Pancreas (tissue), 10 donors: ENCODE measurements around the gene ABTB2. TPM values are rescaled to one million over a fixed set of nuclear protein-coding genes. Genes with fewer than 3 reads are reported as not detected.

Source experiments
- ATAC-seq, 4 donors: fragments of 200-7000 bp; cut with Tn5 transposase; one replicate each; pipeline versions ENCODE4 v1.8.0 to v1.9.1; 2020; ENCODE audit warnings: mild to moderate bottlenecking in 4 of 4, moderate library complexity in 4 of 4
- DNase-seq, 6 donors: peaks; one replicate each; pipeline ENCODE4 v3.0.0-alpha.2; 2020
- FAIRE-seq: peaks from 2 replicates; lab custom pipeline; 2012; peaks lifted over from hg19 to GRCh38; lab: Jason Lieb, UNC
- H3K27ac ChIP-seq, 4 donors: fragments of 200-600 bp; sonication (generic); 1 replicate in 3 of 4; 2 replicates in 1 of 4; pipeline versions ENCODE4 v1.5.0 to v1.8.0; 2020
- H3K27me3 ChIP-seq, 4 donors: fragments of 200-600 bp; one replicate each; pipeline ENCODE4 v1.8.0; 2021
- H3K36me3 ChIP-seq, 3 donors: fragments of 200-600 bp; sonication (generic) in 1 of 3; one replicate each; pipeline versions ENCODE4 v1.5.0 to v1.8.0; 2020 to 2021
- H3K4me1 ChIP-seq, 3 donors: fragments of 200-600 bp; one replicate each; pipeline ENCODE4 v1.8.0; 2021
- H3K4me3 ChIP-seq, 4 donors: fragments of 200-600 bp; sonication (generic) in 2 of 4; one replicate each; pipeline versions ENCODE4 v1.5.0 to v1.8.0; 2020 to 2021
- H3K9me3 ChIP-seq, 4 donors: fragments of 200-600 bp; one replicate each; pipeline ENCODE4 v1.8.0; 2021
- CTCF ChIP-seq, 4 donors: fragments of 200-600 bp; sonication (generic) in 3 of 4; IDR thresholded peaks; one replicate each; pipeline versions ENCODE4 v1.5.0 to v1.8.0; 2021; ENCODE audit warnings: antibody characterized with exemption in 4 of 4
- WGBS, 2 donors: extraction: QIAGEN DNeasy Blood & Tissue Kit; methylation state at CpG; one replicate each; pipeline ENCODE4 v1.1.7; 2013; 5-methylcytosine and 5-hydroxymethylcytosine counted together
- intact Hi-C, 3 donors: fragments of 100-400 bp; cut with DNase I; formaldehyde crosslinking; loops; one replicate each; pipeline versions ENCODE4 v1.11.1 to v1.14.2; 2022
- polyA plus RNA-seq, 2 donors: library from polyadenylated mRNA; stranded (reverse); fragments of 200-250 nt; gene quantifications; one replicate each; pipeline ENCODE4 v1.2.3, GENCODE V29; 2013
- total RNA-seq, 6 donors: library from RNA; stranded (reverse); fragmentation: NEBNext Ultra II Directional in 4 of 6; extraction: Animal tissue kit (Norgen Biotek cat#: 25700) in 4 of 6; gene quantifications; one replicate each; pipeline versions ENCODE4 v1.2.1 to v1.2.4, GENCODE V29; 2021 to 2023
- donor health status: healthy with polysubstance abuse.
- donor health status: DM: no; HTN: no; CAD: no; lungs with moderate emphysema.
- donor health status: DM: no; HTN: no; CAD: no.
- donor health status: control.
- donor health status: control.
- donor health status: Bipolar disorder and iron deficiency.
- donor health status: DM: yes; HTN: yes; CAD: no.
- donor health status: DM: no; HTN: no; CAD: no.
- donor health status: DM: no; HTN: no; CAD: no.
- donor health status: DM: yes; HTN: yes; CAD: no.

The ABTB2 gene
- total and polyA plus RNA-seq, 8 donors = 0.63 to 4.4 (median 1.9) TPM

- Histone ChIP-seq H3K27me3 (no peaks in the 10 kb centered on the region), H3K4me1 (no peaks in the 10 kb centered on the region), H3K4me3 (no peak overlapping the region), H3K27ac (no peak overlapping the region), H3K36me3 (no peaks in the 10 kb centered on the region), H3K9me3 (no peaks in the 10 kb centered on the region)
- TF ChIP-seq CTCF (IDR thresholded peaks at IDR 0.05) = no peak
- no peak for DNase-seq
- WGBS, 2 donors = 93 to 95% methylated on average over 10 of the region's 10 CpGs
- intact Hi-C loops = no loop called here
- no peak for ATAC-seq
- no peak for FAIRE-seq
Observed at GRCh38 chr11:34314936-34315335, 42.9 kb downstream of the ABTB2 start.

- no peak for ATAC-seq
- DNase-seq = no peak
- Histone ChIP-seq H3K4me1 (no peaks in the 10 kb centered on the region), H3K36me3 (no peaks in the 10 kb centered on the region), H3K27me3 (no peaks in the 10 kb centered on the region), H3K4me3 (no peak overlapping the region), H3K9me3 (no peaks in the 10 kb centered on the region), H3K27ac (no peak overlapping the region)
- no peak for TF ChIP-seq CTCF (IDR thresholded peaks at IDR 0.05)
- FAIRE-seq = no peak
- WGBS, 2 donors = 91% methylated on average over 6 of the region's 6 CpGs
- intact Hi-C loops = no loop called here
Observed at GRCh38 chr11:34314176-34314575, 43.6 kb downstream of the ABTB2 start.

GRCh38 chr11:34313099-34313517, 44.7 kb downstream of the ABTB2 start:
- no peak for TF ChIP-seq CTCF (IDR thresholded peaks at IDR 0.05)
- H3K9me3 ChIP-seq = no peaks in the 10 kb centered on the region
- WGBS, 2 donors = 78 to 85% methylated on average over 6 of the region's 6 CpGs
- H3K4me1 ChIP-seq = no peaks in the 10 kb centered on the region
- ATAC-seq (no peak), DNase-seq (no peak), FAIRE-seq (no peak)
- no peaks in the 10 kb centered on the region for H3K36me3 ChIP-seq
- H3K4me3 ChIP-seq = no peak overlapping the region
- H3K27me3 ChIP-seq = no peaks in the 10 kb centered on the region
- H3K27ac ChIP-seq = no peak overlapping the region
- intact Hi-C loops = no loop called here

GRCh38 chr11:34311126-34311525, 46.7 kb downstream of the ABTB2 start:
- DNase-seq = no peak

More at GRCh38 chr11:34311126-34311525, 46.7 kb downstream of the ABTB2 start:
- intact Hi-C loops = no loop called here
- Histone ChIP-seq H3K27me3 (no peaks in the 10 kb centered on the region), H3K36me3 (no peaks in the 10 kb centered on the region), H3K27ac (no peak overlapping the region), H3K4me1 (no peaks in the 10 kb centered on the region), H3K9me3 (no peaks in the 10 kb centered on the region), H3K4me3 (no peak overlapping the region)
- ATAC-seq (no peak), FAIRE-seq (no peak)
- WGBS, 2 donors = 90 to 93% methylated on average over 4 of the region's 4 CpGs
- TF ChIP-seq CTCF (IDR thresholded peaks at IDR 0.05) = no peak
